HepG2 (cell line): Measurements from ENCODE around the gene CACNA2D1.

Experiments
- CEBPZ ChIP-seq: IDR thresholded peaks from 2 replicates; pipeline ENCODE4 v1.6.1; 2012; ENCODE audit warnings: low read length, improper control_type of control experiment
- MAZ ChIP-seq, 2 experiments: sonication (generic) in 1 of 2; formaldehyde crosslinking in 1 of 2; IDR thresholded peaks; 2 replicates each; pipeline versions ENCODE4 v1.5.0 to v1.6.1; 2012 to 2020; ENCODE audit warnings: low read depth in 2 of 2, mild to moderate bottlenecking in 2 of 2, borderline replicate concordance in 1 of 2, improper control_type of control experiment in 1 of 2, low read length in 1 of 2, missing genetic modification reagents in 1 of 2, moderate library complexity in 1 of 2
- PAX8 ChIP-seq: sonication (generic); formaldehyde crosslinking; IDR thresholded peaks from 2 replicates; pipeline ENCODE4 v1.8.0; 2022; ENCODE audit warnings: mild to moderate bottlenecking, missing genetic modification reagents, borderline replicate concordance
- POLR2A ChIP-seq, 2 experiments: IDR thresholded peaks; 2 replicates each; pipeline ENCODE4 v1.6.1; 2011; ENCODE audit warnings: low read depth in 2 of 2, low read length in 2 of 2, mild to moderate bottlenecking in 1 of 2, moderate library complexity in 1 of 2; ENCODE audit not compliant: insufficient read depth in 1 of 2
- RAD21 ChIP-seq: fragments of 450-650 bp; formaldehyde crosslinking; IDR thresholded peaks from 2 replicates; pipeline ENCODE4 v1.5.0; 2020; ENCODE audit warnings: mild to moderate bottlenecking
- TAF1 ChIP-seq: sonication (generic); formaldehyde crosslinking; IDR thresholded peaks from 2 replicates; pipeline ENCODE4 v1.4.0; 2020; ENCODE audit warnings: missing genetic modification reagents
- ZBTB10 ChIP-seq: sonication (generic); formaldehyde crosslinking; IDR thresholded peaks from 2 replicates; pipeline ENCODE4 v1.4.0; 2020; ENCODE audit warnings: missing genetic modification reagents, borderline replicate concordance
- ZNF572 ChIP-seq: sonication (generic); formaldehyde crosslinking; IDR thresholded peaks from 2 replicates; pipeline ENCODE4 v1.5.1; 2020; ENCODE audit warnings: mild to moderate bottlenecking, missing genetic modification reagents
- ZNF639 ChIP-seq: conservative IDR thresholded peaks from 2 replicates; pipeline ENCODE4 v1.6.1; 2018; ENCODE audit warnings: missing genetic modification reagents
- TF ChIP-seq, protein P1 (sequence below): sonication (generic); formaldehyde crosslinking; IDR thresholded peaks from 2 replicates; pipeline ENCODE4 v1.5.0; 2020; ENCODE audit warnings: mild to moderate bottlenecking, missing genetic modification reagents, moderate library complexity

DNA sequence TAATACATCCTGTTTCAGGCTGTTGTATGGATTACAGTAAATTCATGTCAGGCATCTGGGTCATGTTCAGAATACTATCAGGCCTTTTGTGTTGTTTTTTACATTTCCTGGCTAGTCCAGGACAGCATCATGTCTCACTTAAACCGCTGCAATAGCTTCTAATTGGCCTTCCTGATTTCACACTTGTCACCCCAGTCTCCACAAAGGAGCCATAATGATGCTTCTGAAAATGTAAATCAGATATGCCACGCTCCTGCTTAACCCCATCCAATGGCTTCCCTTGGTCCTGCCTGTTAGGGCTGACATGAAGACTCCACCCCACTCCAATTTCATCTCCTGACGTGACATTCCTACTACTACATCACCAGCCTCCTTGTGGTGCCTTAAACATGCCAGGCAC, 220.0 kb downstream of the CACNA2D1 start:
- TF ChIP-seq ZBTB10 (CRISPR knock-in tag) (no peak), RAD21 (CRISPR knock-in tag) (no peak), MAZ (IDR thresholded peaks at IDR 0.05; ENCODE audit: borderline replicate concordance, low read depth, low read length) (no peak), MAZ (CRISPR knock-in tag; IDR thresholded peaks at IDR 0.05; ENCODE audit: low read depth) (no peak), ZNF572 (no peak), CEBPZ (no peak), PAX8 (no peak), ZNF639 (CRISPR knock-in tag) (no peak), TAF1 (CRISPR knock-in tag) (no peak), POLR2A (IDR thresholded peaks at IDR 0.05; ENCODE audit: insufficient read depth in 1 of 2, low read depth in 2 of 2, low read length in 2 of 2) (no peak)
- TF ChIP-seq, protein P1, sequence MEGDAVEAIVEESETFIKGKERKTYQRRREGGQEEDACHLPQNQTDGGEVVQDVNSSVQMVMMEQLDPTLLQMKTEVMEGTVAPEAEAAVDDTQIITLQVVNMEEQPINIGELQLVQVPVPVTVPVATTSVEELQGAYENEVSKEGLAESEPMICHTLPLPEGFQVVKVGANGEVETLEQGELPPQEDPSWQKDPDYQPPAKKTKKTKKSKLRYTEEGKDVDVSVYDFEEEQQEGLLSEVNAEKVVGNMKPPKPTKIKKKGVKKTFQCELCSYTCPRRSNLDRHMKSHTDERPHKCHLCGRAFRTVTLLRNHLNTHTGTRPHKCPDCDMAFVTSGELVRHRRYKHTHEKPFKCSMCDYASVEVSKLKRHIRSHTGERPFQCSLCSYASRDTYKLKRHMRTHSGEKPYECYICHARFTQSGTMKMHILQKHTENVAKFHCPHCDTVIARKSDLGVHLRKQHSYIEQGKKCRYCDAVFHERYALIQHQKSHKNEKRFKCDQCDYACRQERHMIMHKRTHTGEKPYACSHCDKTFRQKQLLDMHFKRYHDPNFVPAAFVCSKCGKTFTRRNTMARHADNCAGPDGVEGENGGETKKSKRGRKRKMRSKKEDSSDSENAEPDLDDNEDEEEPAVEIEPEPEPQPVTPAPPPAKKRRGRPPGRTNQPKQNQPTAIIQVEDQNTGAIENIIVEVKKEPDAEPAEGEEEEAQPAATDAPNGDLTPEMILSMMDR (CRISPR knock-in tag), result no peak
